Fibroblast of peridontal ligament (primary cell): ENCODE data around the gene ERP44.

Experiments
- DNase-seq: peaks from one replicate; pipeline ENCODE4 v3.0.0-alpha.2; 2010; ENCODE audit errors: extremely low read depth

ERP44 gene

DNA sequence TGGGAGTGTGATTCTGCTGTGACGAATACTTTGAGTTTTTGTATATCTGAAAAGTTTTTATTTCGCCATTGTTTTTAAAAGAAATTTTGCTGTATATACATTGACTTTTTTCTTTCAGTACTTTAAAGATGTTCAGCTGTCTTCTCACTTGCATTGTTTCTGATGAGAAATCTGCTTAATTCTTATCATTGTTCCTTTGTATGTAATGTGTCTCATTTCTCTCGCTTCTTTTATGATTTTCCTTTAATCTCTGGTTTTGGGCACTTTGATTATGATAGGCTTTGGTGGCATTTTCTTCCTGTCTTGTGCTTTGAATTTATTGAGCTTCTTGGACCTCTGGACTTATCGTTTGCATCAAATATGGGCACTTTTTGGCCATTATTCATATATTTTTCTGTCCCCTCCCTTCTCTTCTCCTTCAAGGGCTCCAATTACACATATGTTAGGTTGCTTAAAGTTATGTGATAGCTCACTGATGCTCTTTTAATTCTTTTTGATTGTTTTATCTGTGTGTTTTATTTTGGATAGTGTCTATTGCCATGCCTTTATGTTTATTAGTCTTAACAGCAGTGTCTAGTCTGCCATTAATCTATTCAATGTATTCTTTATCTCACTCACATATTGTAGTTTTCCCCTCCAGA, 161.7 kb downstream of the ERP44 start:
- DNase-seq: no peak

DNA sequence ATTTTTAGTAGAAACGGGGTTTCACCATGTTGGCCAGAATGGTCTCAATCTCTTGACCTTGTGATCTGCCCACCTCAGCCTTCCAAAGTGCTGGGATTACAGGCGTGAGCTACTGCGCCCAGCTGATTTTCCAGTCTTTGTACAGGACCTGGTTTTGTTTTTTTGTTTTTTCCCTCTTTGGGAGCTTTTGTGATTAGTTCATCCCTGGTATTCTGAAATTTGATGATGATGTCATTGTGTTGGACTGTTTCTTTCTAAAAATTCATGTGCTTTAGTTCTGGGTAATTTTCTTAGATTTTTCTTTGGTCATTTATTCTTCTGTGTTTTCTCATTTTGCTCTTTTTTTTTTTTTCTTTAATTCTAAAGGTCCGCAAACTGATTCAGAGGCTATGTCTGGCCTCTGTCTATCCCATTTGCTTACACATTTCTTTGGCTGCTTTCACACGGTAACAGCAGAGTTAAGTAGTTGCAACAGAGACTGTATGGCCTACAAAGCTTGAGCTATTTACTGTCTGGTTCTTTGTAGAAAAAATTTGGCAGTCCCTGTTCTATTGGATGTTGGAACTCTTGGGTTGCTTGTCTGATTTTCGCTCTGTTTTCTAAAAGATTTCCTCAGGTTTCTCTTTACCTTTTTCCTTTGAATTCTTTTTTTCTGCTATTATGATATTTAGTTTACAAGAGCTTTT, 167.5 kb downstream of the ERP44 start:
- peak; percentile 55 for DNase-seq

DNA sequence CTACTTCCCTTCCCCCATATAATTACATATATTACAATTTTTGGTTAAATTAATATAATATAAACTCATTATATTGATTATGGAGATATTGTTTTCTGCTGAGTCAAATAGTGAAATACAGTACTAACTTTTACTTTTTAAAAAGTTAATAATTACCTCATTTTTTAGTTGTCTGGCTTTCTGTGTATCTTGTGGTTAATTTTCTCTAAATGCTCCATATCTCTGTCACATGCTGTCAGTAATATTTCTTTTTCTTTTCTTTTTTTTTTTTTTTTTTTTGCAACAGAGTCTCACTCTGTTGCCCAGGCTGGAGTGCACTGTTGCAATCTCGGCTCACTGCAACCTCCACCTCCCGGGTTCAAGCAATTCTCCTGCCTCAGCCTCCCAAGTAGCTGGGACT, 169.1 kb downstream of the ERP44 start:
- DNase-seq: no peak
